ENCODE measurements around the gene LCE6A. TPM values are rescaled to one million over a fixed set of nuclear protein-coding genes. Genes with fewer than 3 reads are reported as not detected.

LCE6A gene
- total and polyA plus RNA-seq, 3 donors from 2014 or later = not detected

DNA sequence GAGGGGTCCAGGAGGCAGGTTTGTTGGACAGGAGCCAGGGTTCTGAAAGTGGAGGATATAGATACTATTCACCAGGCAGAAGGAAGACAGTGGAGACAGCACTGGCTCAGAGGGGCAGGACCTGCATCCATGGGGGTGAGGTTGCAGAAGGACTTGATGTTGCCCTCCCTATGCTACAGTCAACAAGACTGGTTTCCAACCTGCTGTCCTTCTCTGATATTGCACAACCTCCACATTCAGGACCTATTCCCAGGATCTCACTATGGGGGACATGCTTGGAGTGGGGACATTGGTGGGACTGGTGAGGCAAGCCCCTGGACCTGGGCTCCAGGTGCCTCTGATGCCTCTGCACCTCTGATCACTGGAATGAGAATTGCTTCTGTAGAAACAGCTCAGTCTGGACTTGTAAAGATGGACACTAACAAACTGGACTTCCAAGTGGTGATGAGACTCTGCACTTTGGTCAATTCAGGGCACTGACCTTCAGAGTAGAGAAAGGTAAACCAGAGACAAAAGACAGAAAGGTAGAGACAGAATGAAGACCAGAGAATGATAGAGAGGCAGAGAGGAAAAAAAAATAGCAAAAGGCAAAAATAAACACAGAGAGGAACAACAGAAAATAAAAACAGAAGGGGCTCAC, 37.0 kb downstream of the LCE6A start:
- no peak overlapping the region for H3K4me3 ChIP-seq
- H3K9me3 ChIP-seq = no peaks in the 10 kb centered on the region
- no peaks in the 10 kb centered on the region for H3K4me1 ChIP-seq
- no peak for DNase-seq
- H3K27ac ChIP-seq = no peak overlapping the region
- H3K27me3 ChIP-seq = no peaks in the 10 kb centered on the region
- intact Hi-C loops (cut with DNase I; ENCODE audit: low total_unique reads) = no loop called here
- H3K36me3 ChIP-seq (ENCODE audit: low read depth, missing control alignments) = no peaks in the 10 kb centered on the region
- TF ChIP-seq POLR2A (IDR thresholded peaks at IDR 0.05) = no peak
- TF ChIP-seq, protein P1, sequence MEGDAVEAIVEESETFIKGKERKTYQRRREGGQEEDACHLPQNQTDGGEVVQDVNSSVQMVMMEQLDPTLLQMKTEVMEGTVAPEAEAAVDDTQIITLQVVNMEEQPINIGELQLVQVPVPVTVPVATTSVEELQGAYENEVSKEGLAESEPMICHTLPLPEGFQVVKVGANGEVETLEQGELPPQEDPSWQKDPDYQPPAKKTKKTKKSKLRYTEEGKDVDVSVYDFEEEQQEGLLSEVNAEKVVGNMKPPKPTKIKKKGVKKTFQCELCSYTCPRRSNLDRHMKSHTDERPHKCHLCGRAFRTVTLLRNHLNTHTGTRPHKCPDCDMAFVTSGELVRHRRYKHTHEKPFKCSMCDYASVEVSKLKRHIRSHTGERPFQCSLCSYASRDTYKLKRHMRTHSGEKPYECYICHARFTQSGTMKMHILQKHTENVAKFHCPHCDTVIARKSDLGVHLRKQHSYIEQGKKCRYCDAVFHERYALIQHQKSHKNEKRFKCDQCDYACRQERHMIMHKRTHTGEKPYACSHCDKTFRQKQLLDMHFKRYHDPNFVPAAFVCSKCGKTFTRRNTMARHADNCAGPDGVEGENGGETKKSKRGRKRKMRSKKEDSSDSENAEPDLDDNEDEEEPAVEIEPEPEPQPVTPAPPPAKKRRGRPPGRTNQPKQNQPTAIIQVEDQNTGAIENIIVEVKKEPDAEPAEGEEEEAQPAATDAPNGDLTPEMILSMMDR (IDR thresholded peaks at IDR 0.05) = no peak

DNA sequence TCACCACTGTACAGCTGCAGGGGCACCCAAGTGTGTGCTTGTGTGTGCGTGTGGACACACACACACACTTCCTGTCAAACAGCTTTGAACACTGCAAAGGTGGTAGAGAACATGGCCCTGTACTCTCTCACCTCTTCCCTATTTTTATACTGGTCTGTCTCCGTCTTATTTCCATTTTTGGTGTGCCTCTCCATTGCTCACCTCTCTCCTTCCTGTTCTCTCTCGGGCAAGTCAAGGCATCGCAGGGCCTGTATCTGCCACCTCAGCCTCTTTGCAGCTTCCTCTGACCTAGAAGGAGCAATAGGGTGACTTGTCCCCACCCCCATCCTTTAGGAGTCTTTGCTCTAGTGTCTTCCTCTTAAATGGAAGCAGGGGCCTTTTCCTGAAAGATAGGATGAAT, 37.7 kb downstream of the LCE6A start:
- H3K27me3 ChIP-seq = no peaks in the 10 kb centered on the region
- no peaks in the 10 kb centered on the region for H3K36me3 ChIP-seq (ENCODE audit: low read depth, missing control alignments)
- H3K27ac ChIP-seq = no peak overlapping the region
- 90 to 93% methylated on average over 4 of the region's 4 CpGs for WGBS, 2 donors
- TF ChIP-seq, protein P1 (IDR thresholded peaks at IDR 0.05) = no peak
- no peaks in the 10 kb centered on the region for H3K9me3 ChIP-seq
- H3K4me1 ChIP-seq = no peaks in the 10 kb centered on the region
- H3K4me3 ChIP-seq = no peak overlapping the region
- no peak for DNase-seq
- intact Hi-C loops (cut with DNase I; ENCODE audit: low total_unique reads) = no loop called here

DNA sequence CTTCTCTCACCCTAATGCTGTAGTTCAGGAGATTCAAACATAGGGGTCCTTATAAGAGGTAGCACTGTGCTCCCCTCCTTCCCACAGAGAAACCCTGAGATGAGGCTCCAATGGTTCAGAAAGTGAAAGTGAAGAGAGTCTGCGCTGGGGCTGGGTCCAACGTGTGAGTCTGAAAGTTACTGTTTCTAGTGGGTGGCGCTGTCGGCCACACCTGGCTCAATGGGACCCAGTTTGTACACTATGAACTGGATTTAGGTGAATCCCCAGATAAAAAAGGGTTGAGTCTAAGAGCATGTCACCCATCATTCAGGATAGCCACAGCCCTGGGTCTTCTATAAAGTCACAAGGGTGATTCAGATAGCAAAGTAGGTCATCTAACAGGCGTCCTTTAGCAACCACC, 38.3 kb downstream of the LCE6A start:
- 74 to 84% methylated on average over 5 of the region's 5 CpGs for WGBS, 2 donors

DNA sequence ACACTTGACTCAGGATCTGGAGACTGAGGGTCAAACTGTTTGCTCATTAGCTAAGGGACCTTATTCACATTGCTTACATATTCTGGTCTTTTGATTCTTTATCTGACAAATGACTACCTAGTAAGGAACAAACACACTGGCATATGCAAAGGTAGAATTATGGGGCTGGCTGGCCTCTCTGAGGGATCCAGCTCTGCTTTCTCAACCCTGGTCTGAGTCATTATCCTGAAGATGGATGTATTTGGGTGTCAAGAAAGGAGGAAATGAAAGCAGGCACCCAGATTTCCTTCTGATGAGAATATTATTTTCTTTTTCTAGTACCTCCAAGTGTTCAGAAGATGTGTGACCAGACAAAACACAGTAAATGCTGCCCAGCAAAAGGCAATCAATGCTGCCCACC, 41.4 kb downstream of the LCE6A start:
- intact Hi-C loops (cut with DNase I; ENCODE audit: low total_unique reads) = no loop called here

More for the DNA sequence above, 38.3 kb downstream of the LCE6A start:
- DNase-seq = no peak
- H3K27ac ChIP-seq = no peak overlapping the region
- H3K36me3 ChIP-seq (ENCODE audit: low read depth, missing control alignments) = no peaks in the 10 kb centered on the region
- no peaks in the 10 kb centered on the region for H3K9me3 ChIP-seq
- no peaks in the 10 kb centered on the region for H3K27me3 ChIP-seq
- H3K4me3 ChIP-seq = no peak overlapping the region
- intact Hi-C loops (cut with DNase I; ENCODE audit: low total_unique reads) = no loop called here
- TF ChIP-seq POLR2A (IDR thresholded peaks at IDR 0.05) = no peak
- TF ChIP-seq, protein P1 (IDR thresholded peaks at IDR 0.05) = no peak
- no peaks in the 10 kb centered on the region for H3K4me1 ChIP-seq

DNA sequence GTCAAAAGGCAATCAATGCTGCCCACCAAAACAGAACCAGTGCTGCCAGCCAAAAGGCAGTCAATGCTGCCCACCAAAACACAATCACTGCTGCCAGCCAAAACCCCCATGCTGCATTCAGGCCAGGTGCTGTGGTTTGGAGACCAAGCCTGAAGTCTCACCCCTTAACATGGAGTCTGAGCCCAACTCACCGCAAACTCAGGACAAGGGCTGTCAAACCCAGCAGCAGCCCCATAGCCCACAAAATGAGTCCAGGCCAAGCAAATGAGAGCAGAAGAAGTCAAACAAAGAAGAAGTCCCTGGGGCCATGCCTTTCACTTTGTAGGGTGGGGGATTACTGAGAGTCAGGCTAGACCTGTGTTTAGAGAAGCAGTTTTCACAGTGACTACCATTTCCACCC, 41.9 kb downstream of the LCE6A start:
- Histone ChIP-seq H3K27ac (no peak overlapping the region), H3K36me3 (ENCODE audit: low read depth, missing control alignments) (no peaks in the 10 kb centered on the region), H3K9me3 (no peaks in the 10 kb centered on the region), H3K27me3 (no peaks in the 10 kb centered on the region), H3K4me1 (no peaks in the 10 kb centered on the region), H3K4me3 (no peak overlapping the region)
- TF ChIP-seq POLR2A (IDR thresholded peaks at IDR 0.05) = no peak
- TF ChIP-seq, protein P1 (IDR thresholded peaks at IDR 0.05) = no peak
- no peak for DNase-seq
- 86 to 95% methylated on average over 1 of the region's 1 CpG for WGBS, 2 donors
- intact Hi-C loops (cut with DNase I; ENCODE audit: low total_unique reads) = no loop called here

More for the DNA sequence above, 41.4 kb downstream of the LCE6A start:
- Histone ChIP-seq H3K27ac (no peak overlapping the region), H3K4me1 (no peaks in the 10 kb centered on the region), H3K36me3 (ENCODE audit: low read depth, missing control alignments) (no peaks in the 10 kb centered on the region), H3K9me3 (no peaks in the 10 kb centered on the region), H3K27me3 (no peaks in the 10 kb centered on the region), H3K4me3 (no peak overlapping the region)
- no peak for DNase-seq
- TF ChIP-seq, protein P1 (IDR thresholded peaks at IDR 0.05) = no peak
- no peak for TF ChIP-seq POLR2A (IDR thresholded peaks at IDR 0.05)

Measured in testis (tissue), 3 donors.